NB4 (cell line): ENCODE results near the gene CYLD.

Source experiments
- DNase-seq: peaks from one replicate; pipeline ENCODE4 v3.0.0; 2010; ENCODE audit warnings: low read depth
- H3K4me3 ChIP-seq: one replicate; pipeline ENCODE4 v1.5.1; 2011; ENCODE audit warnings: mild to moderate bottlenecking, low read depth, low read length, moderate library complexity
- CTCF ChIP-seq: IDR thresholded peaks from one replicate; pipeline ENCODE4 v1.5.1; 2012; ENCODE audit warnings: low read depth, low read length
- MYC ChIP-seq: IDR thresholded peaks from 2 replicates; pipeline ENCODE4 v1.6.1; 2011; ENCODE audit warnings: low read depth, low read length
- POLR2A ChIP-seq: IDR thresholded peaks from 2 replicates; pipeline ENCODE4 v1.6.1; 2011; ENCODE audit warnings: mild to moderate bottlenecking; ENCODE audit not compliant: insufficient read length; ENCODE audit errors: extremely low read depth
- TF ChIP-seq, protein P1 (sequence below): IDR thresholded peaks from 2 replicates; pipeline ENCODE4 v1.6.1; 2011; ENCODE audit warnings: low read depth, low read length

Gene CYLD

GRCh38 chr16:50815382-50815781 is 73.5 kb downstream of the CYLD start:
- TF ChIP-seq POLR2A (no peak), MYC (no peak), CTCF (no peak)
- TF ChIP-seq, protein P1, sequence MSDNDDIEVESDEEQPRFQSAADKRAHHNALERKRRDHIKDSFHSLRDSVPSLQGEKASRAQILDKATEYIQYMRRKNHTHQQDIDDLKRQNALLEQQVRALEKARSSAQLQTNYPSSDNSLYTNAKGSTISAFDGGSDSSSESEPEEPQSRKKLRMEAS = no peak
- H3K4me3 ChIP-seq = no peak overlapping the region
- DNase-seq = no peak

- TF ChIP-seq, protein P1 = no peak
- TF ChIP-seq CTCF (no peak), MYC (no peak), POLR2A (no peak)
- H3K4me3 ChIP-seq = no peak overlapping the region
- DNase-seq = no peak
These were observed 75.1 kb downstream of the CYLD start for GRCh38 chr16:50816901-50817555.

- no peak for TF ChIP-seq POLR2A
- TF ChIP-seq, protein P1 = no peak
- no peak for TF ChIP-seq CTCF
- no peak for TF ChIP-seq MYC
- no peak overlapping the region for H3K4me3 ChIP-seq
- DNase-seq = no peak
These were observed 76.5 kb downstream of the CYLD start for GRCh38 chr16:50818380-50818779.

GRCh38 chr16:50819706-50820105 is 77.8 kb downstream of the CYLD start:
- no peak for TF ChIP-seq MYC
- TF ChIP-seq, protein P1 = no peak
- no peak for TF ChIP-seq POLR2A
- no peak for TF ChIP-seq CTCF
- no peak overlapping the region for H3K4me3 ChIP-seq
- no peak for DNase-seq

- no peak overlapping the region for H3K4me3 ChIP-seq
- TF ChIP-seq CTCF = no peak
- TF ChIP-seq MYC = no peak
- no peak for TF ChIP-seq POLR2A
- TF ChIP-seq, protein P1 = no peak
- DNase-seq = no peak
These were observed 78.3 kb downstream of the CYLD start for GRCh38 chr16:50820225-50820624.

GRCh38 chr16:50821586-50821985 is 79.7 kb downstream of the CYLD start:
- no peak overlapping the region for H3K4me3 ChIP-seq
- TF ChIP-seq, protein P1 = no peak
- peak; percentile 6 for TF ChIP-seq CTCF
- no peak for DNase-seq
